Suprapubic skin (tissue), 4 donors: Measurements from ENCODE around the gene PEX7.
"Not testable (repeated sequence)": the region's sequence is repeated elsewhere in the genome, so short reads cannot be mapped to it uniquely, and the experiment has no call there.

ENCODE experiments used
- CTCF ChIP-seq, 2 donors: fragments of 200-600 bp in 1 of 2; fragments of 450-650 bp in 1 of 2; sonication (generic) in 1 of 2; IDR thresholded peaks; one replicate each; pipeline ENCODE4 v1.5.1; 2016 to 2019; ENCODE audit warnings: antibody characterized with exemption in 2 of 2, mild to moderate bottlenecking in 1 of 2, moderate library complexity in 1 of 2
- POLR2A ChIP-seq, 2 donors: fragments of 450-650 bp; IDR thresholded peaks; one replicate each; pipeline ENCODE4 v1.6.1; 2017; ENCODE audit warnings: antibody characterized with exemption in 2 of 2, mild to moderate bottlenecking in 2 of 2, moderate library complexity in 2 of 2
- POLR2AphosphoS5 ChIP-seq, 3 donors: sonication (generic); formaldehyde crosslinking; IDR thresholded peaks; one replicate each; pipeline ENCODE4 v1.6.1; 2017; ENCODE audit warnings: antibody characterized with exemption in 3 of 3

GRCh38 chr6:136904477-136904876 lies 82.1 kb downstream of the PEX7 start:
- not testable (repeated sequence) for TF ChIP-seq CTCF, POLR2AphosphoS5, POLR2A (IDR thresholded peaks at IDR 0.05)
